ENCODE data around the gene VTI1A.
"Not testable (repeated sequence)": the region's sequence is repeated elsewhere in the genome, so short reads cannot be mapped to it uniquely, and the experiment has no call there.

GRCh38 chr10:112590786-112591185 is 143.8 kb downstream of the VTI1A start:
- TF ChIP-seq CTCF (IDR thresholded peaks at IDR 0.05 in 2 of 3, conservative IDR thresholded peaks at IDR 0.05 in 1 of 3; ENCODE audit: insufficient read depth in 2 of 3, low read depth in 1 of 3, low read length in 3 of 3); FOXM1 (IDR thresholded peaks at IDR 0.05; ENCODE audit: low read depth); FOXM1 (CRISPR knock-in tag; IDR thresholded peaks at IDR 0.05; ENCODE audit: low read depth); YY1 (IDR thresholded peaks at IDR 0.05; ENCODE audit: borderline replicate concordance in 1 of 3, control insufficient read depth in 1 of 3, extremely low read depth in 1 of 3, insufficient read depth in 3 of 3, insufficient read length in 1 of 3, insufficient replicate concordance in 2 of 3, low read depth in 1 of 3, low read length in 2 of 3); XRCC5 (IDR thresholded peaks at IDR 0.05; ENCODE audit: low read depth, low read length); STAT5B (CRISPR knock-in tag; IDR thresholded peaks at IDR 0.05); MLX (CRISPR knock-in tag; conservative IDR thresholded peaks at IDR 0.05); ZBTB7A (IDR thresholded peaks at IDR 0.05; ENCODE audit: borderline replicate concordance, control insufficient read depth, low read depth, low read length); MYC (IDR thresholded peaks at IDR 0.05; ENCODE audit: low read depth, low read length); MYC (CRISPR knock-in tag; IDR thresholded peaks at IDR 0.05; ENCODE audit: borderline replicate concordance, low read depth); POLR2AphosphoS5 (IDR thresholded peaks at IDR 0.05; ENCODE audit: control insufficient read depth, insufficient read depth, low read depth, low read length): not testable (repeated sequence)

All from K562 (cell line).